Adrenal gland (tissue), 5 donors: ENCODE measurements around the gene ASB18.

Experiments
- POLR2A ChIP-seq, 2 donors: fragments of 450-650 bp; IDR thresholded peaks; one replicate each; pipeline ENCODE4 v1.6.1; 2017; ENCODE audit warnings: antibody characterized with exemption in 2 of 2, mild to moderate bottlenecking in 2 of 2, moderate library complexity in 1 of 2
- TF ChIP-seq, protein P1 (sequence below), 6 experiments: fragments of 450-650 bp in 4 of 6; fragments of 200-600 bp in 2 of 6; sonication (generic) in 1 of 6; IDR thresholded peaks; 1 replicate in 5 of 6; 2 replicates in 1 of 6; pipeline versions ENCODE4 v1.5.1 to v1.8.0; 2016 to 2021; ENCODE audit warnings: antibody characterized with exemption in 6 of 6, mild to moderate bottlenecking in 2 of 6, moderate library complexity in 1 of 6
- donor health status: DM: no; HTN: no; CAD: no.

DNA sequence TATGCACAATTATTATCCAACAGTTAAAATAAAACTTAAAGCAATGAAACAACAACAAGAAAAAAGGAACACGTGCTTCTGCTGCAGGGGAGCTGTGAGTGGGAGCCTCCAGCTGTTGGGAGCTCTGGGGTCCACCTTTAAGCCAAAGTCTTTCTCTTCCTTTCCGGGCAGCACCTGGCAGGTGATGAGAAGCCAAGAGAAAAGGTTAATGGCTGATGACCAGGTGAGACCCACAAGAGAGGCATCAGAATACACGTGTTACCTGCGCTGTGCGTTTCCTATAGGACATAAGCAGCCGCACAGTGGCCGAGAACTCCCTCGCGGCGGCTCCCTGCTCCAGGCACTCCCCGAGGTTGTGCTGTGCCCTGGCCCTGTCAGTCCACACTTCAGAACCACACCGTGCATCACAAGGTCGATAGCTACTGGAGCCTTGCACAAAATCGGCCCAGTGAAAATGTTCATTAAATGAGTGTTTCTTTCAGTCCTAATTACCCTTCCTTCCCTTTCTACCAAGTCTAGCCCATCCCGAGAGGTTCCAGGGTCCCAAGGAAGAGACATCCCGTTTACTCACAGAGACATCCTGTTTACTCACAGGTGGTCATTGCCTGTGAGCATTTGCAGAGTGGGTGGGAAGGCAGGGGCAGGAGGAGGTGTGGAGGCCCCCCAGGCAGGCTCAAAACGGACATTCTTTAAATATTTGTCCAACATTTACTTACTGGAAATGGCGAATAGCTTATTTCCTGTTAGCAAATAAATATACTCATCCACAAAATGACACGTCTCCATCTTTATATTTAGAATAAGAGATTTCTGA is 44.9 kb upstream of the ASB18 start:
- TF ChIP-seq, protein P1, sequence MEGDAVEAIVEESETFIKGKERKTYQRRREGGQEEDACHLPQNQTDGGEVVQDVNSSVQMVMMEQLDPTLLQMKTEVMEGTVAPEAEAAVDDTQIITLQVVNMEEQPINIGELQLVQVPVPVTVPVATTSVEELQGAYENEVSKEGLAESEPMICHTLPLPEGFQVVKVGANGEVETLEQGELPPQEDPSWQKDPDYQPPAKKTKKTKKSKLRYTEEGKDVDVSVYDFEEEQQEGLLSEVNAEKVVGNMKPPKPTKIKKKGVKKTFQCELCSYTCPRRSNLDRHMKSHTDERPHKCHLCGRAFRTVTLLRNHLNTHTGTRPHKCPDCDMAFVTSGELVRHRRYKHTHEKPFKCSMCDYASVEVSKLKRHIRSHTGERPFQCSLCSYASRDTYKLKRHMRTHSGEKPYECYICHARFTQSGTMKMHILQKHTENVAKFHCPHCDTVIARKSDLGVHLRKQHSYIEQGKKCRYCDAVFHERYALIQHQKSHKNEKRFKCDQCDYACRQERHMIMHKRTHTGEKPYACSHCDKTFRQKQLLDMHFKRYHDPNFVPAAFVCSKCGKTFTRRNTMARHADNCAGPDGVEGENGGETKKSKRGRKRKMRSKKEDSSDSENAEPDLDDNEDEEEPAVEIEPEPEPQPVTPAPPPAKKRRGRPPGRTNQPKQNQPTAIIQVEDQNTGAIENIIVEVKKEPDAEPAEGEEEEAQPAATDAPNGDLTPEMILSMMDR (IDR thresholded peaks at IDR 0.05) = no peak
- TF ChIP-seq POLR2A (IDR thresholded peaks at IDR 0.05) = no peak
